DMS 273 (cell line): ENCODE measurements around the gene ST6GALNAC3.
A peak's percentile ranks its signal among the peaks of the same experiment; 100 is the strongest.
"Not testable (repeated sequence)": the region's sequence is repeated elsewhere in the genome, so short reads cannot be mapped to it uniquely, and the experiment has no call there.

Source experiments
- DNase-seq: peaks from one replicate; lab custom pipeline; 2025; ENCODE audit not compliant: unreplicated experiment; lab: John Stamatoyannopoulos, UW

ST6GALNAC3 gene

DNA sequence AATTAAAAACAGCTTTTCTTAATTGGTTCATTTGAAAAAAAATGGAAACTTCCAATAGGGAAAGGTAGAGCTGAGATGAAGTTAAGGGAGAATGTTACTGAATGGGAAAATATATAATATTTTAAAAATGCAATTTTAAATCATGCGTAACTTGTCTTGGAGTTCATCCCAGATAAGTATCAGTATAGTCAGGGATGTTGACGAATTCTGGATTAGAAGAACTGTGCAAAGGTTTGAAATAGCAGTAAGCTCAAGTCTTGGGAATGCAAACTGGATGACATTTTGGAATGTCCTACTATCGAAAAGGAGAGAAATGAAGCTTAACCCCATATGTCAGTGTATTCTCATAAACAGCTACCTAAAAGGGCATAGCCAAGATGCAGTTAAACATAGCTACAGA, 4.0 kb upstream of the ST6GALNAC3 start:
- no peak for DNase-seq

DNA sequence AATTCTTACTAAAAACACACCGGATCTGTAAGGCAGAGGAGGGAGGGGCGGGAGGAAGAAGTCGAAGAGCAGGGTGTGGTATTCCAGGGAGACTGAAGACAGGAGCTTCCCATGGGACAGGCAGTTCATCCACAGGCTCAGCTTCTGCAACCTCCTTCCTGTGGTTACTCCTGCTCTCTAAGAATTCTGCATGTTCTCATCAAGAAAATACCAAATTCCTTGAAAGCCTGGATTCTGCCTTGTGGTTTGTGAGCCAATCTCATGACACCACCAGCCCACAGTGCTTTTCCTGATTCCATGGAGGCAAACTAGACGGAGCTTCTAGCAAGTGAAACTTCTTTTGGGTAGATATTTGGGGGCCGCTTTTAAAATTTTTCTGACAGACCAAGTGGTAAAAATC, 1.1 kb upstream of the ST6GALNAC3 start:
- DNase-seq: no peak

DNA sequence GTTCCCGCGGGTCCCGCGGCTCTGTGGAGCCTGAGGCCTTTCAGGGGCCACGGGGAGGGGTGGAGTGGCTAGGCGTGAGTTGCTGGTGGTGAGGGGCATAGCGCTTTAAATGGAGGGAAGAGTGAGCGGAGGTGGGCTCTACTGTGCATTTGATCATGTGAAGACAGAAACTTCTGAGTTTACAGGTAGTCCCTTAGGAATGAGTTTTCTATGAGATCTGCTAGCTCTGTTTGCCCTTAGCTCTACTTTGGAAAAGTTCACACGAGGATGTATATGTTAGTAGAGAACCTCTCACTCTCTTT, 593 bp downstream of the ST6GALNAC3 start:
- no peak for DNase-seq

DNA sequence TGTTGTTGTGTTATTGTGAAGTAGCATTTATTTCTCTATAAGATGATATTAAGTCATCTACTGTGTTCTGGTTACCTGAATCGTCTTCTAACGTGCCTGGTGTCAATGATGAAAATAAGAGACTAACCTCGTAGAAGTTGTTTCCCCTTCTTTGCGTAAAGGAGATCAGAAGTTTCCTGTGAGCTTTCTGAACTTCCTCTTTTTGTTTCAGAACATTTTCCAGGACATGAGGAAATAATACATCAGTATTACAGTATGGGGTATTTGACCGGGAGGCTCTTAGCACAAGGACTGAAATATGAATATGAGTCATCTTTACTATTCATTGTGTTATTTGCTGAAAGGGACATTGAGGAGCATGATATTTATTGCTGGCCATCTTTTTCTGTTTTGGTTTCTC, 1.3 kb downstream of the ST6GALNAC3 start:
- DNase-seq: no peak

DNA sequence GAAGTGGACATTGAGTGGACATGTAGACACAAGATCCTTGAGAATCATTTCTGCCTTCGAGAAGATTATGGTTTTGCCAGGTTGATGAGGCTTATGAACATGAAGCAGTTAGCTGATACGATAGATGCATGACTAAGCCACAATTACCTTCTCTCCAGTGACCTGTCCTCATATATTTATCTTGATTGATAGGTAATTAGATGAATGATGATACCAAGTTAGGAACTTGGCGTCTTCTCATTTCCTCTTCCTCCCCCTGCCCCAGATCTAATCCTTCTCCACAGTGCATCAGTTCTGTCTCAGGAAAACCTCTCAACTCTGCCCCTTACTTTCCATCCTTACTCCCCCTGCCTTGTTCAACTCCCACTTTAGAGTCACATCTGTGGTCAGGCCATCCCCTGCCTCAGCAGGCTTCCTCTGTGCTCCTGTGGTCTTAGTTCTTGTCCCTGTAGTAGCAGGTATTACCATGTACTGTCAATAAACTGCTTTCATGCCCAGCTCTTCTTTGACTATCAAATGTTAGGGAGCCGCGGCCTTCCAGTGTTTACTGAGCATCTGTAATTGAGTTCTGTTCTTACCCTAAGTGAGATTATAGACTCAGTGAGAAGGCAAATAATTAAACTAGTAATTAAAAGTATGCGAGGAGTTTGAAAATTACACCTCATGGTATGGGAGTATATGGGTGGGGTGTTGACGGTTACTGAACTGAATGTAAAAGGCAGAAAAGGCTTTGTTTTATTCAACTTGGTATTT, 5.1 kb downstream of the ST6GALNAC3 start:
- no peak for DNase-seq

DNA sequence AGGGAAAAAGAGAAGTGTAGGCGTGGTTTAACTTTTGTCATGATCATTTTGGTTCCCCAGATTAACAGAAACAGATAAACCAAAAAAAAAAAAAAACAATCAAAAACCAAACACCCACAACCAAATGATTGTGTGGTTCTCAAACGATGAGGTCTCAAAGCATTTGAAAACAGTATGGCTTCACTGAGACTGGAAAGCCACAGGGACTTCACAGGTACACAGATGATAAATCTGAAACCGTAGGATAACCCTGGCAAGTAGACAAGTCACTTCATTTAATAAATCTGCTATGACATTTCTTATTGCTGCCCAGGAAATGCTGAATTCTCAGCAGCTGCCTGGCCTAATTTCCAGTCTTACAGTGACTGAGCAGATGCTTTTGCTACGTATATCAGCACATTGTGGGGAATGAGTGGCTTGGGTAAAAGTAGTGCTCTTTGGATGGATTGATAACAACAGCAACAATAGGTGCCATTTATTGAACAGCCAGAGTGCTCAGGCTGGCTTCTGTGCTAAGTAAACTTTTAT, 6.1 kb downstream of the ST6GALNAC3 start:
- peak; percentile 16 for DNase-seq

DNA sequence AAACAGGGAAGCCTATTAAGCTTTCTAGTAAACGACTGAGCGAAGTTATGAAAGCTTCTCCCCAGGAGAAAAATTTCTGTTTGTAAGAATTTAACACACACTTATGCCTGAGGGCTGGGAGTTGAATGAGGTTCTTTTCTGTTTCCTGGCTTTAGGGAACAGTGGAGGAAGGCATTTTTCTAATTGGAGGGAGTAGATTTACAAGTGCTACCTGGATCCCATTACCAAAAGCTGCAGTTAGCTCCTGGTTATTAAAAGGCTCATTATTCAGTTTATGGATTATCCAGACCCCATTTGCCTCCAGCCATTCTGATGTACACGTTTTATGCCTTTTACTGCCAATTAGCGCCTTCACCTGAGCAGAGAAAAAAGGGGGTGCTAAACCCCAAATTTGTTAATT, 7.5 kb downstream of the ST6GALNAC3 start:
- no peak for DNase-seq

DNA sequence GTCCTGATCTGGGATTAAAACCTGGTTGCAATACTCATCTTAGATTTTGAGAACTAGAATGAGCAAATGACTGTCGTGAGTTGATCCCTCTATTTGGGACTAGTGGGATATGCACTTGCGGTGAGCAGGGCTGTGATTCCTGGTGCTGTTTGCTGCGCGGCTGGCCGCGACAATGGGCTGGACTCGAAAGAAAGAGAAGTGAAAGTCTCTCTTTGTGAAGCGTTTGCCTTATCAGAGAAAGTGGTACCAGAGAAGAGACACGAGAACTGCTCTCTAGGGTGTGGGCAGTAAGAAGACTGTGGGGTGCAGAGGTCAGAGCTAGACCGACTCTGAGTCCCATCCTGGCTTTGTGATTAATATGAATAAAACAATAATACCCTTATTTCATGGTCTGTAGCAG, 8.6 kb downstream of the ST6GALNAC3 start:
- DNase-seq: no peak

DNA sequence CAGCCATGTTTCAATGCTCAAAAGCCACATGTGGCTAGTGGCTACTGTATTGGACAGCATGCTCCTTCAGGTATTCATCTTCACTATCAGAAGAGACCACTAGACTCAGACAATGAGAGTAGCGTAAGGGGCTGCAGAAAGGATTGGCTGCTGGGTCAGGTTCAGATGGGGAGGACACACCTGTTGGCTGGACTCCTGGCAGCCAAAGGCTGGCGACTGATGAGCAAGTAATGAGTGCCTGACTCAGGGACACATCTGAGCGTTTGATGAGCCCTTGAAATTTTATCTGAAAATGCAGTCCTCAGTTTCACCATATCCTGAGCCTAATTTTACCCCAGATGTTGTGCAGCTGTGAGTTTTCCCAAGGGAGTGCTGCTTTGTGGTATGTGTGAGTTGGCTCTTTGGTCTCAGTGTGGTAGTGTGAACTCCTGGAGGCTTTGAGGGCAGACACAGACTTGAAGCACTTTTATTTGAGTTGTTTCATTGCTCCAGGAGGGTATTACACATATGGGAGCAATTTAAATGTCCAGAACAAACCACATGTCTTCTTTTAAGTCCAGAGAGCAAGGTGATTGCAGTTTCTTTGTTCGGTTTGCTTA, 9.6 kb downstream of the ST6GALNAC3 start:
- no peak for DNase-seq

DNA sequence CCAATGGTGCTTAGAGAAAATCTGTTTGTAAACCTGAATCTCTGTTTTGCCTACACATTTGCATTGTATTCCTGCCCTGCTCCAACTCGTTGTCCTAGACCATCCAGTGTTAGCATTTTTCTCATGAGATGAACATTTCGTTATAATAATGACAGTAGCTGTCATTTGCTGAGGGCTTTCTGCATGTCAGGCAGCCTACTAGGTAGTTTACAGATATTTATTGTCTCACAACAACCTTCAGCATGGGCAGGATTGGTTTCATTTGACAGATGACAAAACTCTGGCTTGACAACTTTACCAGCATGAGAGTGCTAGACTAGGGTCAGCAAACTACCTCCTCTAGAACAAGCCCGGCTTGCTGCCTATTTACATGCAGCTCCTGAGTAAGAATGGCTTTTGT, 10.1 kb downstream of the ST6GALNAC3 start:
- DNase-seq: no peak

DNA sequence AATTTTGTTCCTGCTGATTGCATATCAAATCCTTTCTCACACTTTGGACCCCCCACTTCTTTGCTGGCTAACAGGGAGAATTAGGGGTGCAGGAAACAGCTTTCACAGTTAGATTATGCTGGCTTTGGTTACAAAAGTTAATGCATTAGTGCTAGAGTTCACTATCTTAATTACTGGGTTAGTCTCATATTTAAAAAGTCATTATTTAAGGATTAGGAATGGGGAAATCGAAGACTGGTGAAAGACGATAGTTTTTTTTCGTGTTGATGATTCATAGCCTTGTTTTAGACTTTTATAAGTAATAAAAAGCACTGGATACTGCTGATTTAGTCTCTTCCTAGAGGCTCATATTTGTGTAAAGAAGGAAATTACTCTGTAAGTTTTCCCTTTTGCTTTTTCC, 11.6 kb downstream of the ST6GALNAC3 start:
- DNase-seq: no peak

DNA sequence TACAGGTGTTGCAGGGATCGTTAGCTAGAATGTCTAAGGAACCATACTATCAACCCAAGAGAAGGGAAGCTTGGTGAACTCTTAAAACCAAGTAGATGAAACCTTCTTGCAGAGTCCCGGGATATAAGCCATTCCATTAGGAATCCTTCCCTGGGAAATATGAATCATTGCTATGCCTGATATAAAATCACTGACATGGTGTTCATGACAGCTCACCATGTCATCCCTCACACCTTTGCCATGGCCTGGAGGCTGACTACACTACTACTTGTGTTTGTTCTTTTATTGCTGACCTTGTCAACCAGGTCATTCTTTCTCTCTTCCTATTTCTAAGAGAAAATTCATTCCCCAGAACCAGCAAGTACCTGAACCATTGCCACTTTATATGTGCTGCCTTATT, 12.1 kb downstream of the ST6GALNAC3 start:
- DNase-seq: no peak

DNA sequence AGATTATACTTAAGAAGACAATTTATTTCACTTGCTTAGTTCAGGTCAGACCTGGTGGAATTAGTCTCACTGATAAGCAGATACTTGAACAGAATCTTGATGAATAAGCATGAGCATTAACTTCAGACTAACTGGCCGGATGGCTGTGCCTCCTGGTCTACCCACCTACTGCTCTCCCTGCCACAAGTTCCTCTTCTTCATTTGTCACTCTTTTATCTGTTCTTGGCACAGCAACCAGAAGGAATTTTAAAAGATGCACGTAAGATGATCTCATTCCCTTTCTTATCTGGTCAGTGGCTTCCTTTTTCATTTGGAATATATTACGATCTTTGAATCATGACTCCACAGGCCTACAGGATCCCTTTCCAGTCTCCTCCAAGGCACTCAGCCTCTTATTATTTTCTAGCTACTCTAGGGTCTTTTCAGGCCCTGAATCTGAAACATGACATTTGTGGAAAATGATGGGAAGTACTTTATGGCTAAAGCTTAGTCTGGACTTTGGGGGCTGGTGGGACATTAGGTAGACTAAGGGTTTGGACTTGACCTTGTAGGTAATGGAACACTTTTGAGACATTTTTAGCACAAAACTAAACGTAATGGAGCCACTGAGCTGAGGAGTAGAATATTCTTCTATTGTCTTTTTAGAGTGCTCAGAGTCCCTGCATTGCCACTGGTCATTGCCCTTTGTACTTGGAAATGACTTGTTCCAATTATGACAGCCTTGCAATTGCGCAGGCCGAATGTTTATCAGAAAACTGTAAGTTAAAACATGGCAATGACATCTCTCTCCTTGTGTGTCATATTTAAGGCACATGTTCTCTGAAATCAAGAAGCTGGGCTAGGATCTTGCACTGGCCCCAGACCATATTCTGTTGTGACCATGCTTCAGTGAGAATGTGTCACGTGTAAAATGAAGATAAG, 16.0 kb downstream of the ST6GALNAC3 start:
- DNase-seq: no peak

DNA sequence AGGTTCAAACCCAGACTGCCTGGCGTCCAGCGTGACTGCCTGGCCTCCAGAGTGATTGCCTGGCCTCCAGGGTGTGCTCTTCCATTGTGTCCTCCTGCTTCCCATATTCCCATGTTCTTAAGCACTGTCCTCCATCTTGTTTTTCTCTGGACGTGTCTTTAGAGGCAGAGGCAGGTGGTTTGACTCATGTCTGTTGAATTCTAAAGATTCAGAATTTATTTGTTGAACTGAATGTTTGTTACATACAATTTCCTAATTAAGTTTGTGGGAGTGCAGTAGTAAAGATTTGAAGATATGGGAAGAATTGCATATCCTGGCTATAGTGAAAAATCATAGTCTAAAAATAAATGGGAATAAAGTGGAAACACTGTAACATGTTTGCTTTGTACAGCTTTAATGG, 18.3 kb downstream of the ST6GALNAC3 start:
- DNase-seq: no peak

DNA sequence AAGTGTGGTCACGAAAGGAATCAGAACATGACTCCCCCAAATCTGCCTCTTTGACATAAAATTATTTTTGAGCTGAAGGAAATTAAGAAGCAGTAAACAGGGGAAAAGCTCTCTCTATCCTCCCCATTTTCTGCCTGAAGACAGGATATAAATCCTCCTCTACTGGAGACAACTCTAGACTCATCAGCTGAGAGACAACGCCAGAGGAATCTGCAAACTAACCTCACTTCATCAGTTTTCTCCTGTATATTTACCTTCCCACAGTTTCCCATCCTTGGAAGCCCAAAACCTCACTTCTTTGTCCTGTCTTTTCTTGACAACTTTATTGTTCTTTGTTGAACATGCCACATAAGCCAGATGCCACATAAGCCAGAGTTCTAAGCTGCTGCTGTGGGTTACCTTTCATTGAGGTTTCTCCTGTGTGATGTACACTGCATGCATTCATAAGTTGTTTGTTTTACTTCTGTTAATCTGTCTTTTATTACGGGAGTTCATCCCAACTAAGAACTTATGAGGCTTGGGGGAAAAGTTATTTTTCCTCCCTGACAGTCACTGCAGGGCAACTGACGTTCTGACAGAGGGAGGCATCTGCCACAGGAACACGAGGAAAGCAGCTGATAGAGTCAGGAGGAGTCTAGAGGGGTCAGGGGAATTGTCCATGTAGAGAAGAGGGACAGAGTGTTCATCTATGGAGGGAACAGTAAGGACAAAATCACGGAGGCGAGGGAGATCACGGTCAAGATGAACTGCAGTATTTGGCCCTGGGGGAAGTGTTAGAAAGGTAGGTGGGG, 19.2 kb downstream of the ST6GALNAC3 start:
- no peak for DNase-seq

DNA sequence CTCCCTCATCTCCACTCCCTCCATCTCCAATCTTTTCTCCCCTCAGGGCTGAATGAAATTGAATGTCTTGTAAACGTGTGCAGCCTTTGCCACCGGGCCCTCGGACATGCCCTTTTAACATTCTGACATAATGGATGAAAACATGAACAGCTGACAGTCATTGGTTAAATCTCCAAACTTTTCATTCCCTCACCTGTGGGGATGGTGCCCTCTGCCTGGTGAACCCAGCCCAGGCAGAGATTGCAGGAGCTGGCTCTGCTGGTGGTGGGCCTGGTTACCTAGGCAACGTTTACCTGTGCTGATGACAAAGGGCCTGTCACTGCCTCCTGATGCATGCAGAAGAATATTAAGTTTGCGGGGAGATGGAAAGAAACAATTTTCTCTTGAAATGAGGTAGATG, 21.3 kb downstream of the ST6GALNAC3 start:
- DNase-seq: no peak

DNA sequence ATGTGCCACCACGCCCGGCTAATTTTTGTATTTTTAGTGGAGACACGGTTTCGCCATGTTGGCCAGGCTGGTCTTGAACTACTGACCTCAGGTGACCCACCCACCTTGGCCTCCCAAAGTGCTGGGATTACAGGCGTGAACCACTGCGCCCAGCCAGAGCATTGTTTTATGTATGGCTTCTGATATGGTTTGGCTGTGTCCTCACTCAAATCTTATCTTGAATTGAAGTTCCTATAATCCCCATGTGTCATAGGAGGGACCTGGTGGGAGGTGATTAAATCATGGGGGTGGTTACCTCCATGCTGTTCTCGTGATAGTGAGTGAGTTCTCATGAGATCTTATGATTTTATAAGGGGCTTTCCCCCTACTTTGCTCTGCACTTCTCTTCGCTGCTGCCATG, 22.5 kb downstream of the ST6GALNAC3 start:
- DNase-seq: not testable (repeated sequence)

DNA sequence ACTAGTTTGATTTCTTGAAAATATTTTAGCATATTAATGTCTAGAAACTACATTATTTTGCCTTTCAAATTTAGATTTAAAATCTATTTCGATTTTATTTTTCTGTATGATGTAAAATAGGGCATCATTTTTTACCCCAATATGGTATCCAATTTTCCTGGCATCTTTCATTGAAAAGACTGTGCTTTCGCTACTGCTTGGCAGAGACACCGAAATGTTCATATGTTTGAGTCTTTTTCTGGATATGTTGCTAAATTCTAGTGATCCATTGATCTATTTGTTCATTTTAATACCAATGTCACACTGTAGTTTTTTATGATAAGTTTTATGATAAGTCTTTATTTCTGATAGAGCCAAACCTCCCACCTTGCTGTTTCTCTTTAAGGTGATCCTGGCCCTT, 24.3 kb downstream of the ST6GALNAC3 start:
- DNase-seq: no peak

DNA sequence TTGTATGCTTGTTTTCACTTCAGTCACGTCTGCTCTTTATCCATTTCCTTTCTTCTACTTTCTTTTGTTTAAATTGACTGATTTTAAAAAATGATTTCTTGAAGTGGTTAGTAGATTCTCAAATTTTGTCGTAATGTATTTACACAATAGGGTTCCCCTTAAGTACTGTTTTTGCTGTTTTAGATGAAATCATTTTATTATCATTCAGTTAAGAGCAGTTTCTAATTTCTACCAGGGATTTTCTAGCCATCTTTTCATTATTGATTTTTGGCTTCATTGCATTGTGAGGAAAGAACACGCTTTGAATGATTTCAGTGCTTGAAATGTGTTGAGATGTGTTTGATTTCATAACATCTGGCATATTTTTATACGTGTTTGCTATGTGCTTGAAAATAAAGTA, 27.0 kb downstream of the ST6GALNAC3 start:
- no peak for DNase-seq

DNA sequence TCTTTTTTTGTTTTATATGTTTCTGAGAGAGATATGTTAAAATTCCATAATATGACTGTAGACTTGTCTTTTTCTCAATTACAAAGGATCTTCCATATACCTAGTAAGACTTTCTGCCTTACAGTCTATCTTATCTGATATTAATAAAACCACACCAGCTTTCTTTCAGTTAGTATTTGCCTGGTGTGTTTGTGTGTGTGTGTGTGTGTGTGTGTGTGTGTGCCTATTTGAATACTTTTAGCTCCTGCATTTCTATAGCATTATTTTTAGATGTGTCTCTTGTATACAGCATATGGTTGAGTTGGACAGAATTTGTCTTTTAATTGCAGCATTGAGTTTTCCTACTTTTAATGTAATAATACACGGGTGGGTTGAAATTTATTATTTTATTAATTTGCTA, 27.5 kb downstream of the ST6GALNAC3 start:
- DNase-seq: no peak

DNA sequence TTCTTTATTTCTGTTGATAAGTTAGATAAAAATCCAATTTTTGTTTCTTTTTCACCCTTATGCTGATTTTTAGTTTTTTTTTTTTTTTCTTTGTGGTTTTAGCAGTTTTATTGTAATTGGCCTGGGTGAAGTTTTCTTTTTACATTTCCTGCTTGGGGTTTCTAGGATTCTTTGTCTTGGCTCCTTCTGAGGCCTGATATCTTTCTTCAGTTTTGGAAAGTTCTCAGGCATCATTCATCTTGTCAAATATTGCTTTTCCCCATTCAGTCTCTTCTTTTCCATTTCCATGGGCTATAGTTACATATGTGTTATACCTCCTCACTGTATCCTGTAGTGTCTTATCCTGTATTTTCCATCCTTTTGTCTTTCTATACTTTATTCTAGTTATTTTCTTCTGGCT, 28.5 kb downstream of the ST6GALNAC3 start:
- no peak for DNase-seq
